ENCODE data around the gene RGL3. TPM values are rescaled to one million over a fixed set of nuclear protein-coding genes. Genes with fewer than 3 reads are reported as not detected.
A peak's percentile ranks its signal among the peaks of the same experiment; 100 is the strongest.

Gene RGL3
- total RNA-seq, 1 experiment from 2014 or later, result 65.9 TPM

- peak; percentile 30 for DNase-seq
- Mint-ChIP-seq H3K27ac (peak overlapping the region in 2 of 3 experiments; percentile 72 to 83; a peak in 4 of 7 replicates), H3K4me3 (peak overlapping the region in 1 of 2 experiments; percentile 18; a peak in 1 of 5 replicates), H3K36me3 (ENCODE audit: insufficient read depth in 1 of 3, low read depth in 3 of 3) (peaks cover 4 to 25% (median 22%) of the 10 kb centered on the region in 3 experiments; a peak in 6 of 7 replicates), H3K4me1 (peaks cover 20 to 45% of the 10 kb centered on the region in 2 experiments), H3K27me3 (ENCODE audit: low read depth) (no peaks in the 10 kb centered on the region), H3K9me3 (no peaks in the 10 kb centered on the region; a peak in 1 of 5 replicates)
- Histone ChIP-seq H3K27me3 (ENCODE audit: insufficient read depth, low read length) (no peaks in the 10 kb centered on the region), H3K4ac (ENCODE audit: low read depth, low read length) (no peak overlapping the region), H3K79me2 (ENCODE audit: insufficient read depth, low read length) (no peaks in the 10 kb centered on the region), H3K79me1 (ENCODE audit: insufficient read depth, low read depth, low read length, poor library complexity, severe bottlenecking) (no peaks in the 10 kb centered on the region), H2BK12ac (ENCODE audit: insufficient read length, low read depth, low read length) (no peak overlapping the region), H2AK5ac (ENCODE audit: insufficient read length, low read length) (no peak overlapping the region), H3T11ph (ENCODE audit: low read length) (no peak overlapping the region), H3K4me2 (ENCODE audit: insufficient read depth, insufficient read length, low read length) (no peak overlapping the region), H4K91ac (ENCODE audit: insufficient read length, low read depth, low read length) (no peak overlapping the region), H3K9me3 (ENCODE audit: control insufficient read depth, low read depth, low read length) (no peaks in the 10 kb centered on the region), H3K9ac (ENCODE audit: extremely low read depth, insufficient read length, low read length) (no peak overlapping the region), H2BK15ac (ENCODE audit: low read depth, low read length) (no peak overlapping the region), H3K14ac (ENCODE audit: insufficient read depth, low read length) (no peak overlapping the region), H4K8ac (replicated peaks; ENCODE audit: insufficient read length, low read depth, low read length) (no peak overlapping the region), H2BK20ac (ENCODE audit: low read depth, low read length, poor library complexity, severe bottlenecking) (no peak overlapping the region), H4K20me1 (ENCODE audit: control insufficient read depth, insufficient read depth, insufficient read length) (no peaks in the 10 kb centered on the region), H3K56ac (ENCODE audit: insufficient read length, low read depth, low read length) (no peak overlapping the region), H3K27ac (ENCODE audit: insufficient read length, low read depth, low read length) (no peak overlapping the region), H2AFZ (ENCODE audit: low read length) (no peak overlapping the region), H2BK5ac (ENCODE audit: insufficient read length, low read length) (no peak overlapping the region), H3K4me1 (ENCODE audit: insufficient read depth, low read length) (no peaks in the 10 kb centered on the region), H2BK120ac (ENCODE audit: low read depth, low read length, poor library complexity, severe bottlenecking) (no peak overlapping the region), H3K18ac (ENCODE audit: insufficient read length, low read depth, low read length) (no peak overlapping the region), H3K23me2 (ENCODE audit: insufficient read length, low read depth, low read length, poor library complexity, severe bottlenecking) (no peaks in the 10 kb centered on the region), H3K23ac (ENCODE audit: insufficient read length, low read depth, low read length) (no peak overlapping the region), H4K5ac (ENCODE audit: insufficient read length, low read depth, low read length) (no peak overlapping the region)
- no CpG with 5 or more reads among the region's 33 CpGs for WGBS (ENCODE audit: extremely low coverage, insufficient read length, low lambda C conversion rate)
- peak; percentile 37; the same call in 2 of the 3 replicates for TF ChIP-seq CTCF (conservative IDR thresholded peaks at IDR 0.05)
Observed at GRCh38 chr19:11452620-11453310, 33.7 kb upstream of the RGL3 start.

Data from H9 (cell line).